ENCODE data around the gene ITGAD. TPM values are rescaled to one million over a fixed set of nuclear protein-coding genes. Genes with fewer than 3 reads are reported as not detected.
"Not testable (repeated sequence)": the region's sequence is repeated elsewhere in the genome, so short reads cannot be mapped to it uniquely, and the experiment has no call there.

The ITGAD gene
- total RNA-seq, 1 donor from 2014 or later: 0.70 TPM

DNA sequence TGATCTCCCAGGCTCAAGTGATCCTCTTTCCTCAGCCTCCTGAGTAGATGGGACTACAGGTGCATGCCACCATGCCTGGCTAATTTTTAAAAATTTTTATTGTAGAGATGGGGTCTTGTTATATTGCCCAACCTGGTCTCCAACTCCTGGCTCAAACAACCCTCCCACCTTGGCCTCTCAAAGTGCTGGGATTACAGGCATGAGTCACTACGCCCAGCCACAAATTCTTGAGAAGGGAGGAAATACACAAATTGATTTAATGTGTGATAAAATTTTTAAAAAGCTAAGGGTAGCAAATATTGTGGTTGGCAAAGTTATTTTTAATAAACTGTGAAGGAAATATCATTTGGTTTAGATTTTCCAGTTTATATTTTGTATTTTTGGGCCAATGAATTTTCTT is 9.6 kb downstream of the ITGAD start:
- ATAC-seq: no peak
- DNase-seq (ENCODE audit: low spot score): no peak

DNA sequence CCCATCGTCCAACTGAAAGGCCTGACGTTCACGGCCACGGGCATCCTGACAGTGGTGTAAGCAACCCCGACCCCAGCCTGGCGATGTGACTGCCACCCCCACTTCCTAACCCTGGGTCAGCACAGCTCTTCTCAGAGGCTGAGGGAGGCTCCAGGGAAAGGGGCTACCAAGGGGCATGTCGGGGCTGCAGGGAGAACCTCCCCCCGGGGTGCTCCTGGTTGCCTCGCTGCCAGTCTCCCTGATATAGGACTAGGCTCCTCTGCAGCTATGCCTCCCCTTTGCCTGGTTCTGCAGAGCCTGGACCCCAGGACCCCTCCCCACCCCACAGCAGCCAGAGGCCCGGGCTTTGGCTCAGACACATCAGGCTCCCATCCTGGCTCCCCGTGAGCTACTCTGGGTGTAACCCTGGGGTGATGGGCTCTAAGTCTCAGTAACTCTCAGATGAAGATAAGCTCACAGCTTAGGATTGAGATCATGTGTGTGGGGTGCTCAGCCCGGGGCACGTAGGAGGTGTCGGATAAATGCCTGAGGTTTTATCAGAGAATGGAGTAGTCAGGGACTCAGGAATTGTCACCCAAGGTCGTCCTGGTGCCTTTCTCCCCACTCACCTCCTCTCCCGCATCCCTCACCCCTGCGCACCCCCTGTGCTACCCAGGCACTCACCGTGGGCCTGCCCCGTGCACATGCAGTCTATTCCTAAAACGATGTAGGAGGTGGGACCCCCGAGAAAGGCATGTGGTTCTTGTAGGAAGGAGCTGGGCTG is 10.6 kb downstream of the ITGAD start:
- no peak for DNase-seq (ENCODE audit: low spot score)
- no peak for ATAC-seq

DNA sequence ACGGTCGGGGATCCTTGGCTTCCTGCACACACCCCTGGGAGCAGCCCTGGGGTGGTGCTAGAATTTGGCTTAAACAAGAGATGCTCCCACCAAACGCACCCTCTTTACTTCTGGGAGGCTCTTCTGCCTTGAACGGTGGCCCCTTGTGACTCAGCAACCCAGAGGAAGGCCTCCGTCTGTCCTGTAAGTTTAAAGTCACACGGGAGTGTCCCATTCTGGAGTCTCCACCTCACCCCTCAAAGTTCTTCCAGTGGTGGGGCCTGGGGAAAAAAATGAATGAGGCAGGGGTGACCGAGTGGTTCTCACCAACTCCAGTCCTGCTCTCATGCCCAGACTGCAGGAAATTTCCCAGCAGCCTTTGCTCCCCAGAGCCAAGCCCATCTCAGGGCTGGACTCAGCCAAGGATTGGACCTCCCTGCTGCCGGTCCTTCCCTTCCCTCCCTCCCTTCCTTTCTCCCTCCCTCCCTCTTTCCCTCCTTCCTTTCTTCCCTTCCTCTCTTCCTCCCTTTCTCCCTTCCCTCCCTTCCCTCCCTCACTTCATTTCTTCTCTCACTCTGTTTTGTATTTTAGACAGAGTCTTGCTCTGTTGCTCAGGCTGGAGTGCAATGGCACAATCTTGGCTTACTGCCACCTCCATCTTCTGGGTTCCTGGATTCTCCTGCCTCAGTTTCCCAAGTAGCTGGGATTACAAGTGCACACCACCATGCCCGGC is 11.4 kb downstream of the ITGAD start:
- ATAC-seq (no peak), DNase-seq (ENCODE audit: low spot score) (no peak)

DNA sequence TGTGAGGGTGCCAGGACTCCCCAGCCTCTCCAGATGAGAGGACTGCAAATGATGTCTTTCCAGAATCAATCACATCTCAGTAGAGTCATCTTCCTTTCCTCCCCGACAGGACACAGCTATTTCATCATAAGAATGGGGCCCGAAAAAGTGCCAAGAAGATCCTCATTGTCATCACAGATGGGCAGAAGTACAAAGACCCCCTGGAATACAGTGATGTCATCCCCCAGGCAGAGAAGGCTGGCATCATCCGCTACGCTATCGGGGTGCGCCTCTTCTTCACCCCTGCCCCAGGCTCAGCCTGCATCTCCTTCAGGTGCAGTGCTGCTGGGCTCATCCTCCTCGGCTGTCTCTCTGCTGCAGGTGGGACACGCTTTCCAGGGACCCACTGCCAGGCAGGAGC is 14.3 kb downstream of the ITGAD start:
- no peak for DNase-seq (ENCODE audit: low spot score)
- no peak for ATAC-seq

DNA sequence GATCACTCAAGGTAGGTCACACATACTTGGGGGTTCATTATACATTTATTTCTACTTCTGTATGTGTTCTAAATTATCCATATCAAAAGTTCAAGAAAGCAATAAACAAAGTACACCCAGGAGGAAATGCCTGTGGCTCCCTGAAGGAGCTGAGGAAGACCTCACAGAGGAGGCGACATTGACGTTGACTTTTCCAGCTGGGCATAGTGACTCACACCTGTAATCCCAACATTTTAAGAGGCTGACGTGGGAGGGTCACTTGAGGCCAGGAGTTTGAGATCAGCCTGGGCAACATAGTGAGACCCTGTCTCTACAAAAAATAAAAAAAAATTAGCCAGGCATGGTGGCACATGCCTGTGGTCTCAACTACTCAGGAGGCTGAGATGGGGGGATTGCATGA is 16.3 kb downstream of the ITGAD start:
- DNase-seq (ENCODE audit: low spot score) (no peak), ATAC-seq (no peak)

DNA sequence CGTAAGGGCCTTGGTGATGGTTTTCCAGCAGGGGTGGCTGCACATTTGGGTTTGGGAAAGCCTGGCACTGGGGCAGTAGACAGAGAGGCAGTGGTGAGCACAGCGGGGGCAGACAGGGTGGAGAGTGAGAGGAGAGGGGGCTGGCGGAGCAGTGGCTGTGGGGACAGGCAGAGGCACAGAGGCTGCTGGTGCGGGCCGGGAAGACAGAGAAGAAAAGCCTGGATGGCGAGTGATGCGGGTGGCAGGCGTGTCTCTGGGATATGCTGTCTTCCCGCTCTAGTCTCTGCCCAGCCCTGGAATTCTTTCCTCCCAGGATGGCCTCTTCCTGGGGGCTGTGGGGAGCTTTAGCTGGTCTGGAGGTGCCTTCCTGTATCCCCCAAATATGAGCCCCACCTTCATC is 16.9 kb downstream of the ITGAD start:
- DNase-seq (ENCODE audit: low spot score): no peak
- ATAC-seq: no peak

DNA sequence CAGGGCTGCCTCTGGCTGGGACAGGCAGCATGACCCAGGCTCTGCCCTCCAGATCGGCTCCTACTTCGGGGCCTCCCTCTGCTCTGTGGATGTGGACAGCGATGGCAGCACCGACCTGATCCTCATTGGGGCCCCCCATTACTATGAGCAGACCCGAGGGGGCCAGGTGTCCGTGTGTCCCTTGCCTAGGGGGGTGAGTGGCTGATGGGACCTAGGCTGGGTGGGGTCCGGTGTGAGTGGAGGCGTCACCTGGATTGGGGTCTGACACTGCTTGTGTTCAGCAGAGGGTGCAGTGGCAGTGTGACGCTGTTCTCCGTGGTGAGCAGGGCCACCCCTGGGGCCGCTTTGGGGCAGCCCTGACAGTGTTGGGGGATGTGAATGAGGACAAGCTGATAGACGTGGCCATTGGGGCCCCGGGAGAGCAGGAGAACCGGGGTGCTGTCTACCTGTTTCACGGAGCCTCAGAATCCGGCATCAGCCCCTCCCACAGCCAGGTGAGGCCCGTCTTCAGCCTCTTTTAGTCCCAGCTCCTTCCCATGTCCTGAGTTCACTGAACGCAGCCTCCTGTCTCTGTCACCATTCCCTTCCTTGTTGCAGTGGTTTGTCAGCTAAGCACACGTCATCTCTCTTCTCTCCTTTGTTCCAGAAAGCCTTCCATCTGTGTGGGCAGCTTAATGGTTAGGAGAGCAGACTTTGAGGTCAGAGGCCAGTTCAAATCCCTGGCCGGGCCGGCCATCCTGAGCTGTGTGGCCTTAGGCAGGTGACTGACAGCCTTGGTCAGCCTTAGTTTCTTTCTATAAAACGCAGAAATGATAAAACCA is 18.1 kb downstream of the ITGAD start:
- no peak for ATAC-seq
- no peak for DNase-seq (ENCODE audit: low spot score)

DNA sequence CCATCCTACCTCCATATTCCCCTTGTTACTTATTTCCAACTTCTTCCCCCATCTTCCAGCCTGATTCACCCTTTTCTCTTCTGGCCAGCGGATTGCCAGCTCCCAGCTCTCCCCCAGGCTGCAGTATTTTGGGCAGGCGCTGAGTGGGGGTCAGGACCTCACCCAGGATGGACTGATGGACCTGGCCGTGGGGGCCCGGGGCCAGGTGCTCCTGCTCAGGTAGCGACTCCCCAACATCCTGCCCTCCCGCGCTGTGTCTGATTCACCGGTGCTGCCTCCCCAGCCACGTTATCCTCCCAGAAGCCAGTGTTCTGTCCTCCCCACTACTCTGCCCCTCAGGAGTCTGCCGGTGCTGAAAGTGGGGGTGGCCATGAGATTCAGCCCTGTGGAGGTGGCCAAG is 19.6 kb downstream of the ITGAD start:
- ATAC-seq: no peak
- no peak for DNase-seq (ENCODE audit: low spot score)

DNA sequence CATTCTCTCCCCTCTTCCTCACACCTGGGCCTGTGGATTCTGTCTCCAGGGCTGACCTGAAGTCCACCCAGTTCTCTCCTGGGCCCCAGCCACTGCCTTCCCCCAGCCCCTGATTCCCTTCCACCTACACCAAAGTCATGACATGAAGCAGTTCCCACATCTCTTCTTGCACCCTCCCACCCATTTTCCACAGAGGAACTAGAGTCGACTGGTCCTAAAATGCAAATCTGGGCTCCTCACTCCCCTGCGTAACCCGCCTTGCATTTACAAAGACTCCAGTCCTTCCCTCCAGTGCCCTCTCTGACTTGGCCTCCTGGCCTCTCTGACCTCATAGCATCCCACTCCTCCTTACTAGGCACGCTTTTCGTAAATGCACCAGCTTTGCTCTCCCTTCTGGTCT is 20.2 kb downstream of the ITGAD start:
- DNase-seq (ENCODE audit: low spot score) (no peak), ATAC-seq (no peak)

DNA sequence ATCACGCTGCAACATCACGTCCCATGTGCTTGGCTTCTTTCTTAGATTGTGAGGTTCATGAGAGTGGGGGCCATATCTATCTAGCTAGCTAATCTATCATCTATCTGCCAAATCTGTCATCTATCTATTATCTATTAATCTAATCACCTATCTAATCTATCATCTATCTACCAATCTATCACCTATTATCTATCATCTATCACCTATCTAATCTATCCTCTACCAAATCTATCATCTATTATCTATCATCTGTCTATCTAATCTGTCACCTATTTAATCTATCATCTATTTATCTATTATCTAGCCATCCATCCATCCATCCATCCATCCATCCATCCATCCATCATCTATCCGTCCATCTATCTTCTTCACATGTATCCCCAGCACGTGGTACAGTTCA is 20.8 kb downstream of the ITGAD start:
- no peak for ATAC-seq
- no peak for DNase-seq (ENCODE audit: low spot score)

DNA sequence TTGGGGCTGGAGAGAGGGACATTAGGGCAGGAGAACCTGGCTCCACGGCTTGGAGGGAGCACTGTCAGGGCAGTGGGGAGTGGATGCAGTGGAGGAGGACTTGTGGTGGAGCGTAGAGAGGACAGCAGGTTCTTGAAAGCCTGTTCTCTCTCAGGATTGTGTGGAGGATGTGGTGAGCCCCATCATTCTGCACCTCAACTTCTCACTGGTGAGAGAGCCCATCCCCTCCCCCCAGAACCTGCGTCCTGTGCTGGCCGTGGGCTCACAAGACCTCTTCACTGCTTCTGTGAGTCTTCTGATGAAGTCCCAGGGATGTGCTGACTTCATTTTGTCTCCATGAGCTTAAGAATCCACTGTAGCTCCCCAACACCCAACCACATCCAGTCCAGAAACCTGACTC is 21.6 kb downstream of the ITGAD start:
- no peak for DNase-seq (ENCODE audit: low spot score)
- ATAC-seq: no peak

DNA sequence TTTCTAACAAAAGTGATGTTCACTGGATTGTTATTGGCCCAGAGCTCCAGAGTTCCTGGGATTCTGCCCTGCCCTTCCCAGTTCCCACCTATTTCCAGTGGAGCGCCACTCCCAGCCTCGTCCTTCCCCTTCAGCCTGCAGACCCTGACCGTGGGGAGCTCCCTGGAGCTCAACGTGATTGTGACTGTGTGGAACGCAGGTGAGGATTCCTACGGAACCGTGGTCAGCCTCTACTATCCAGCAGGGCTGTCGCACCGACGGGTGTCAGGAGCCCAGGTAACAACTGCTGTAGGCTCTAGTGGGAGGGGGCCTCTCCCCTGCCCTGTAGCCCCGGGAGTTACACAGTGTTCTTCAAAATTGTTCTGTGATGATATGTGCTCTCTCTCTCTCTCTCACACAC is 23.2 kb downstream of the ITGAD start:
- no peak for DNase-seq (ENCODE audit: low spot score)
- no peak for ATAC-seq

DNA sequence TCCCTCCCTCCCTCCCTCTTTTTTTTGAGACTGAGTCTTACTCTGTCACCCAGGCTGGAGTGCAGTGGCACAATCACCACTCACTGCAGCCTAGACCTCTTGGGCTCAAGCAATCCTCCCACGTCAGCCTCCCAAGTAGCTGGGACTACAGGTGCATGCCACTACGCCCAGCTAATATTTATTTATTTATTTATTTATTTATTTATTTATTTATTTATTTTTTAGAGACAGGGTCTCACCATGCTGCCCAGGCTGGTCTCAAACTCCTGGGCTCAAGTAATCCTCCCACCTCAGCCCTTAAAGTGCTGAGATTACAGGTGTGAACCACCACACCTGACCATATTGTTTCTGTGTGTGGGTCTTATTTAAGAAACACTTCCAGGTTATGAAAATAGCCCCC is 23.9 kb downstream of the ITGAD start:
- DNase-seq (ENCODE audit: low spot score): not testable (repeated sequence)

DNA sequence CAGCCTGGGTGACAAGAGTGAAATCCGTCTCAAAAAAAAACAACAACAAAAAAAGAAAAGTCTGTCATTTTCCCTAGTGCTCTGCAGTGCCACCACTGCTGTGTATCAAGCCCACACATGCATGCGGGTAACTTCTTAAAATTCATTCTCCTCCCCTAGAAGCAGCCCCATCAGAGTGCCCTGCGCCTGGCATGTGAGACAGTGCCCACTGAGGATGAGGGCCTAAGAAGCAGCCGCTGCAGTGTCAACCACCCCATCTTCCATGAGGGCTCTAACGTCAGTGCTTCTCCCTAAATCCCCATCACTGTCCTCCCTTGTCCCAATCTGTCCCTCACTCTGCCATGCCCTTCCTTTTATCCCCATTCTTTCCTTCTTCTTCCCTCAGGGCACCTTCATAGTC is 24.8 kb downstream of the ITGAD start:
- DNase-seq (ENCODE audit: low spot score) (no peak), ATAC-seq (no peak)

More for the DNA sequence above, 23.9 kb downstream of the ITGAD start:
- ATAC-seq: not testable (repeated sequence)

DNA sequence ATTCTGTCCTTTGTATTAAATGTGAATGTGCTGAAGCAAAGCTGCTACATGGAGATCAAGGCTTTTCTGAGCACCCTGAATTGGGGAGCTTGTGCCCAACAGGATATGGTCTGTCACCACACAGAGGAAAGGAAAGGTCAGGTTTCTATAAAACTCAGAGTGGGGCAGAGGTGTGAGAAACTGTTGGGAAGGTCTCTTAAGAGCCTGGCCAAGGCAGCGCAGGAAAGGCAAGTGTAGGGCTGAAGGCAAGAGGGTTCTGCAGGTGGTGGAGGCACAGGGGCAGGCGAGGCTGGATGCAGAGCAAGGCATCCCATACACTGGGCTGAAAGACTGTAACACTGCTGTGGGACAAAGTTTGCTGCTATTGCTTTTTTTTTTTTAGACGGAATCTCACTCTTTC is 26.9 kb downstream of the ITGAD start:
- ATAC-seq (no peak), DNase-seq (ENCODE audit: low spot score) (no peak)

DNA sequence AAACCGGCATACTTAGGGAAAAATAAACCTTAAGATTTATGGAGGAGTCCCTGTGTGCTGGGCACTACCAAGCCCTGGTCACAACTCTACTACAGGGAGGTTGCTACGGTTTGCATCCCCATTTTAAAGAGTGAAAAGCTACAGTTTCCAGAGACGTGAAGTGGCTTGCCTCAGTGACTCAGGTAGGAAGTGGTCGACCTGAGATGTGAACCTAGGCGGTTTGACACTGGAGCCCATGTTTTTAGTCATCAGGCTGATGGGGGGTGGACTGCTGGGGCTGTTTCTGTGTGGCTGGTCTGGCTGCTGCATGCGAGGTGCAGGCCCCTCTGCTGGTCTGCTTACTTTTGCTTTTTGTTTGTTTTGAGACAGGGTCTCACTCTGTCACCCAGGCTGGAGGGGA is 28.5 kb downstream of the ITGAD start:
- no peak for DNase-seq (ENCODE audit: low spot score)
- no peak for ATAC-seq

DNA sequence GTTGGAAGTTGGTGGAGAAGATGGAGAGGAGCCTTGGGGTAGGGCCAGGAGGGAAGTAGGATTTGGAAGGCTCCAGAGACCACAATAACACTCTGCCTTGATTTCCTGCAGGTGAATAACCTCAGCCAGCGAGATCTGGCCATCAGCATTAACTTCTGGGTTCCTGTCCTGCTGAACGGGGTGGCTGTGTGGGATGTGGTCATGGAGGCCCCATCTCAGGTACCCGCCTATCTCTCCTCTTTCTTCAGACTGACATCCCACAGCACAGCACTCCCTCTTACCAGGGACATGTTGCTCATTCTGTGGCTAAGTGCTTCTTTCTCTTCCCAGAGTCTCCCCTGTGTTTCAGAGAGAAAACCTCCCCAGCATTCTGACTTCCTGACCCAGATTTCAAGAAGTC is 30.1 kb downstream of the ITGAD start:
- ATAC-seq (no peak), DNase-seq (ENCODE audit: low spot score) (no peak)

DNA sequence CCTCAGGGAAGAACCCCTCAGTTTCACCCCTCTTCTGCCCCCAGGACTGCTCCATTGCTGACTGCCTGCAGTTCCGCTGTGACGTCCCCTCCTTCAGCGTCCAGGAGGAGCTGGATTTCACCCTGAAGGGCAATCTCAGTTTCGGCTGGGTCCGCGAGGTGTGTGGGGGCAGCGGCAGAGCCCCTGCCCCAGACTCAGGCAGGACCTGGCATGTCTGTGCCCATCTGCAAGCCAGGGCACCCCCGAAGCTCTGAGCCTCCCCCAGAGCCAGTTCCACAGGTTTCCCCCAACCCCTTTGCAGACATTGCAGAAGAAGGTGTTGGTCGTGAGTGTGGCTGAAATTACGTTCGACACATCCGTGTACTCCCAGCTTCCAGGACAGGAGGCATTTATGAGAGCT is 30.7 kb downstream of the ITGAD start:
- ATAC-seq (no peak), DNase-seq (ENCODE audit: low spot score) (no peak)

DNA sequence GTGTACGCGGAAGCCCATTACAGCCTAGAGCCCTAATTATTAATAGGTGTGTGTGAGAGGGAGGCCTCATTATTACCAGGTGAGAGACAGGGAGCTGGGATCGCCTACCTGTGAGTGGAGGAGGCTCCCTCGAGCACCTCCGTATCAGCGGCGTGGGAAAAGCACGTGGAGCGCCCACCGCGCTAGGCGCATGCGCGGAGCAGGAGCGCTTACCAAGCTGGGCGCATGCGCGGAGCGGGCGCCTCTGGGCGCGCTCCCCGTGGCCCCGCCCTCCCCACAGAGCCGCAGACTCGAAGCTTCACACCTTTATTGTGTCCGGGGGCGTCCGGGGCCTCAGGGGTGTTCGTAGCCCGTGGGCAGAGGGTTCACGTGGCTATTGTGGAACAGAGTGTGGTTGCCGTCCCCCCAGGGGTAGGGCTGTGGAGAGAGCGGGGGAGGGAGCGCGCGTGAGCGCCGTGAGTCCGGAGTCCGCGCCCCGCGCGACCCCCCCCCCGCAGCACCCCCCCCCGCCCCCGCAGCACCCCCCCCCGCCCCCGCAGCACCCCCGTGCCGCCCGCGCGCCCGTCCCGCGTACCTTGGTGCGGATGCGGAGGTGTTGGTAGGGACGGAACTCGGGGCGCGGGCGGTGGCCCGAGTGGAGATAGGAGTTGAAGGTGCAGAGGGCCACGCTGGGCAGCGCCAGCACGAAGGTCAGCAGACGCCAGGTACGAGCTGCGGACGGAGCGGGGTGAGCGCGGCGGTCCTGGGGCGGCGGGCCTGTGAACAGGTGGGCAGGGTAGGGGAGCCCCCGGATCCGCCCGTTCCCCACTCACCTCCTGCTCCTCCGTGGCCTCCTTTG is 34.5 kb downstream of the ITGAD start:
- peak; percentile 75 for DNase-seq (ENCODE audit: low spot score)
- ATAC-seq: peak; percentile 82

DNA sequence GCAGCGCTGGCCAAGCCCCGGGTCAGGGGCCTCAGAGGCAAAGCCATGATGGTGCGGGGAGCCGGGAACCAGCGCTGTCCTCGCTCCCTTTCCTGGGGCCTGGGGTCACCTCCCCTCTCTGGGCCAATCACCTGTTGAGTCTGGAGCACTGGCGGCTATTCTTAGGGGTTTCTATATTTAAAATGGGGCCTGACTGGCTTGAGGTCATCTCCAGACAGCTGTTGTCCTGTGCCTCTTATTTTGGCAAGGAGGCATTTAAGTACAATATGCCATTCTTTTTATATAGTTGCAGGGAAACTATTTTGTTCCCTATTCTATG is 35.1 kb downstream of the ITGAD start, which contains the start of gene COX6A2:
Gene COX6A2, minus strand, starts transcription at position 82 of the 319 bp plus-strand sequence. Its CDS starts 35 bp downstream, at position 47.
- ATAC-seq (peak; percentile 56), DNase-seq (ENCODE audit: low spot score) (no peak)

Measured in left lobe of liver (tissue), 2 donors.